HepG2 (cell line): ENCODE results near the gene PRKCE. TPM values are rescaled to one million over a fixed set of nuclear protein-coding genes. Genes with fewer than 3 reads are reported as not detected.

Source experiments
- ATAC-seq: fragments of 200-7000 bp; cut with Tn5 transposase; 3 replicates; pipeline ENCODE4 v1.9.1; 2020; ENCODE audit warnings: mild to moderate bottlenecking, moderate library complexity
- BruUV-seq: library from RNA; stranded (reverse); fragments of 400-500 nt; replicated peaks from 2 replicates; lab custom pipeline; 2021; lab: Mats Ljungman, UMichigan
- CTCF ChIA-PET: fragments of 300-600 bp; formaldehyde crosslinking; extraction: SDS; loops from one replicate; lab custom pipeline; 2021; ENCODE audit warnings: low total read pairs, inconsistent platforms, low intra/inter-chr PET ratio; lab: Yijun Ruan, JAX
- POLR2A ChIA-PET: fragments of 350-600 bp; sonication (Branson Sonifier 250); formaldehyde crosslinking; loops from one replicate; lab custom pipeline; 2020; ENCODE audit warnings: antibody characterized with exemption, inconsistent platforms; lab: Yijun Ruan, JAX
- DNase-seq: peaks from one replicate; pipeline ENCODE4 v3.0.0-alpha.2; 2015; ENCODE audit warnings: low spot score
- FAIRE-seq: peaks from 3 replicates; lab custom pipeline; 2011; peaks lifted over from hg19 to GRCh38; lab: Jason Lieb, UNC
- H2AFZ ChIP-seq: one replicate; pipeline ENCODE4 v1.6.1; 2011; ENCODE audit warnings: low read length, inconsistent platforms
- H3K27ac ChIP-seq: fragments of 300-600 bp; 3 replicates; pipeline ENCODE4 v1.8.0; 2011; ENCODE audit warnings: mixed run types, mild to moderate bottlenecking, mixed read lengths, low read length, inconsistent platforms; ENCODE audit not compliant: insufficient read depth; ENCODE audit errors: extremely low read length
- H3K27me3 ChIP-seq, 2 experiments: fragments of 200-600 bp in 1 of 2; 2 replicates in 1 of 2; 3 replicates in 1 of 2; pipeline versions ENCODE4 v1.6.0 to v1.8.0; 2011; ENCODE audit warnings: low read length in 2 of 2, mild to moderate bottlenecking in 2 of 2, moderate library complexity in 2 of 2, inconsistent platforms in 1 of 2; ENCODE audit not compliant: insufficient read depth in 2 of 2, control insufficient read depth in 1 of 2
- H3K36me3 ChIP-seq, 2 experiments: fragments of 200-600 bp in 1 of 2; replicated peaks in 1 of 2; 2 replicates in 1 of 2; 3 replicates in 1 of 2; pipeline versions ENCODE4 v1.5.1 to v1.8.0; 2011; ENCODE audit warnings: low read length in 2 of 2, inconsistent platforms in 1 of 2; ENCODE audit not compliant: insufficient read depth in 2 of 2, control insufficient read depth in 1 of 2
- H3K4me1 ChIP-seq: 2 replicates; pipeline ENCODE4 v1.5.1; 2012; ENCODE audit warnings: low read length, inconsistent platforms; ENCODE audit not compliant: insufficient read depth
- H3K4me2 ChIP-seq: 2 replicates; pipeline ENCODE4 v1.6.0; 2011; ENCODE audit warnings: low read depth, low read length, inconsistent platforms
- H3K4me3 ChIP-seq, 3 experiments: fragments of 200-600 bp in 1 of 3; sonication (generic), shearing (Covaris generic) in 1 of 3; replicated peaks in 1 of 3; 2 replicates each; pipeline ENCODE4 v1.5.1; 2011 to 2016; ENCODE audit warnings: low read length in 3 of 3, inconsistent platforms in 2 of 3, low read depth in 2 of 3, mild to moderate bottlenecking in 2 of 3, control low read depth in 1 of 3, mixed read lengths in 1 of 3; ENCODE audit not compliant: insufficient read depth in 1 of 3
- H3K79me2 ChIP-seq: one replicate; pipeline ENCODE4 v1.6.1; 2011; ENCODE audit warnings: low read length, inconsistent platforms; ENCODE audit not compliant: insufficient read depth
- H3K9ac ChIP-seq: 2 replicates; pipeline ENCODE4 v1.6.0; 2011; ENCODE audit warnings: mild to moderate bottlenecking, low read depth, low read length, inconsistent platforms; ENCODE audit not compliant: insufficient read depth
- H3K9me3 ChIP-seq: 2 replicates; pipeline ENCODE4 v1.5.1; 2012; ENCODE audit warnings: mild to moderate bottlenecking, low read length
- H4K20me1 ChIP-seq: 2 replicates; pipeline ENCODE4 v1.6.0; 2011; ENCODE audit warnings: inconsistent platforms, mild to moderate bottlenecking, low read length, moderate library complexity; ENCODE audit not compliant: insufficient read depth
- BRD4 ChIP-seq: sonication (generic); formaldehyde crosslinking; IDR thresholded peaks from 2 replicates; pipeline ENCODE4 v1.4.0; 2020; ENCODE audit warnings: missing genetic modification reagents
- CBFB ChIP-seq: sonication (generic); formaldehyde crosslinking; IDR thresholded peaks from 2 replicates; pipeline ENCODE4 v1.4.0; 2020; ENCODE audit warnings: missing genetic modification reagents
- FOXP1 ChIP-seq, 2 experiments: fragments of 450-650 bp in 1 of 2; IDR thresholded peaks; 2 replicates each; pipeline ENCODE4 v1.6.1; 2017 to 2018; ENCODE audit warnings: antibody characterized with exemption in 1 of 2
- HNF4G ChIP-seq, 2 experiments: sonication (generic) in 1 of 2; formaldehyde crosslinking in 1 of 2; IDR thresholded peaks; 2 replicates each; pipeline versions ENCODE4 v1.4.0 to v1.6.1; 2011 to 2020; ENCODE audit warnings: borderline replicate concordance in 2 of 2, low read depth in 2 of 2, mild to moderate bottlenecking in 2 of 2, low read length in 1 of 2, missing genetic modification reagents in 1 of 2, moderate library complexity in 1 of 2
- MAFG ChIP-seq: sonication (generic); formaldehyde crosslinking; IDR thresholded peaks from 2 replicates; pipeline ENCODE4 v1.5.1; 2020; ENCODE audit warnings: mild to moderate bottlenecking, missing genetic modification reagents
- NFATC3 ChIP-seq: sonication (generic); formaldehyde crosslinking; IDR thresholded peaks from 2 replicates; pipeline ENCODE4 v1.5.1; 2020; ENCODE audit warnings: mild to moderate bottlenecking, missing genetic modification reagents
- NFRKB ChIP-seq: fragments of 450-650 bp; IDR thresholded peaks from 2 replicates; pipeline ENCODE4 v1.6.1; 2017
- SKI ChIP-seq: fragments of 450-650 bp; IDR thresholded peaks from one replicate; pipeline ENCODE4 v1.6.1; 2018; ENCODE audit warnings: mild to moderate bottlenecking; ENCODE audit not compliant: partially characterized antibody
- SMYD3 ChIP-seq: sonication (generic); formaldehyde crosslinking; IDR thresholded peaks from 2 replicates; pipeline ENCODE4 v1.8.1; 2023; ENCODE audit warnings: mild to moderate bottlenecking, missing genetic modification reagents
- SNRNP70 ChIP-seq: fragments of 200-400 bp; formaldehyde crosslinking; IDR thresholded peaks from 2 replicates; pipeline ENCODE4 v1.6.1; 2017; ENCODE audit warnings: mild to moderate bottlenecking, low read depth, low read length, moderate library complexity
- TBP ChIP-seq: sonication (generic); formaldehyde crosslinking; IDR thresholded peaks from 2 replicates; pipeline ENCODE4 v1.5.0; 2020; ENCODE audit warnings: missing genetic modification reagents
- ZFY ChIP-seq: sonication (generic); formaldehyde crosslinking; IDR thresholded peaks from 2 replicates; pipeline ENCODE4 v1.4.0; 2020; ENCODE audit warnings: missing genetic modification reagents
- ZFYVE20 ChIP-seq: sonication (generic); formaldehyde crosslinking; IDR thresholded peaks from 2 replicates; pipeline ENCODE4 v1.8.0; 2023; ENCODE audit warnings: low read depth, mild to moderate bottlenecking, moderate library complexity, missing genetic modification reagents, borderline replicate concordance
- ZIK1 ChIP-seq: sonication (generic); formaldehyde crosslinking; IDR thresholded peaks from 2 replicates; pipeline ENCODE4 v1.5.0; 2020; ENCODE audit warnings: mild to moderate bottlenecking, low read depth, missing genetic modification reagents, borderline replicate concordance
- ZNF343 ChIP-seq: sonication (generic); formaldehyde crosslinking; IDR thresholded peaks from 2 replicates; pipeline ENCODE4 v1.4.0; 2020; ENCODE audit warnings: mild to moderate bottlenecking, missing genetic modification reagents
- ZNF607 ChIP-seq: sonication (generic); formaldehyde crosslinking; IDR thresholded peaks from 2 replicates; pipeline ENCODE4 v1.5.1; 2020; ENCODE audit warnings: missing genetic modification reagents, mild to moderate bottlenecking, borderline replicate concordance
- ZNF749 ChIP-seq: sonication (generic); formaldehyde crosslinking; IDR thresholded peaks from 2 replicates; pipeline ENCODE4 v1.8.0; 2022; ENCODE audit warnings: mild to moderate bottlenecking, missing genetic modification reagents, moderate library complexity, borderline replicate concordance
- ZNF850 ChIP-seq: sonication (generic); formaldehyde crosslinking; conservative IDR thresholded peaks from 2 replicates; pipeline ENCODE4 v1.9.0; 2021; ENCODE audit warnings: mild to moderate bottlenecking, missing genetic modification reagents
- WGBS: methylation state at CpG from one replicate; pipeline ENCODE4 v1.1.6; 2017; ENCODE audit warnings: low lambda C conversion rate; 5-methylcytosine and 5-hydroxymethylcytosine counted together
- in situ Hi-C: cut with HindIII; loops from 2 replicates; pipeline ENCODE4 v1.10.0; 2017; ENCODE audit warnings: low pct_unique_long_range_greater_than_20kb; ENCODE audit not compliant: extremely low pct_ligation_motif_present
- intact Hi-C: fragments of 100-400 bp; cut with micrococcal nuclease; formaldehyde crosslinking; loops from one replicate; pipeline ENCODE4 v1.10.0; 2022; ENCODE audit not compliant: unreplicated experiment
- polyA plus RNA-seq, 8 experiments: library from polyadenylated mRNA; depleted of rRNA in 3 of 8; stranded (reverse) in 7 of 8; unstranded in 1 of 8; fragments of >200 nt; fragmentation: Illumina TruSeq in 4 of 8; extraction: Trizol in 4 of 8; gene quantifications; 2 replicates each; pipeline versions ENCODE4 v1.2.1 to v1.2.3, GENCODE V29; 2011 to 2016; ENCODE audit warnings: low read depth in 4 of 8, missing spikeins in 1 of 8, mixed read lengths in 1 of 8; ENCODE audit not compliant: insufficient read depth in 1 of 8
- total RNA-seq, 5 experiments: library from RNA; depleted of rRNA; stranded (reverse); fragments of >200 nt; fragmentation: Illumina TruSeq; extraction: Trizol; gene quantifications; 2 replicates each; pipeline ENCODE4 v1.2.3, GENCODE V29; 2016; ENCODE audit warnings: low read depth in 1 of 5
- TF ChIP-seq, protein P1 (sequence below): sonication (generic); formaldehyde crosslinking; IDR thresholded peaks from 2 replicates; pipeline ENCODE4 v1.8.0; 2022; ENCODE audit warnings: missing genetic modification reagents, mild to moderate bottlenecking, inconsistent platforms, borderline replicate concordance
- TF ChIP-seq, protein P2 (sequence below): IDR thresholded peaks from 2 replicates; pipeline ENCODE4 v1.6.1; 2016; ENCODE audit warnings: missing genetic modification reagents, missing compliant biosample characterization

The PRKCE gene
- total and polyA plus RNA-seq, 2 of the 13 experiments (the other 11 are each of a cell fraction or from before 2014, with no cell fraction given): 1.0 to 3.9 TPM

DNA sequence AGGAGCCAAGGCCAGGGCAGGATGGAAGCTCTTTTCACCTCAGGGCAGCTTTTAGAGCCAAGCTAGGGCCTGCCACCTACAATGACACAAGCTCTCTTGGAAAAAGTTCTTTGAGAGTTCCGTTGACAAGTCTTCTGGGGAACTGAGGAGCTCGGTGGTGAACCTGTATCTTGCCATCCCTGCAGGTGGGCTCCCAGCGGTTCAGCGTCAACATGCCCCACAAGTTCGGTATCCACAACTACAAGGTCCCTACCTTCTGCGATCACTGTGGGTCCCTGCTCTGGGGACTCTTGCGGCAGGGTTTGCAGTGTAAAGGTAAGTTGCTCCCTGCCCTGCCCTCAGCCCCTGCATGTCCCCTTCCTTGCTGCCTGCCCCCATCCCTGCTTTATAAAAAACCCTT, 332.9 kb downstream of the PRKCE start:
- Histone ChIP-seq H3K27me3 (no peaks in the 10 kb centered on the region), H3K9me3 (no peaks in the 10 kb centered on the region), H3K4me1 (no peaks in the 10 kb centered on the region), H3K9ac (no peak overlapping the region), H3K79me2 (no peaks in the 10 kb centered on the region), H3K36me3 (no peaks in the 10 kb centered on the region), H3K4me3 (no peak overlapping the region), H4K20me1 (no peaks in the 10 kb centered on the region), H3K27ac (no peak overlapping the region), H2AFZ (no peak overlapping the region), H3K4me2 (no peak overlapping the region)
- DNase-seq (no peak), FAIRE-seq (no peak), ATAC-seq (no peak)
- TF ChIP-seq, protein P1, sequence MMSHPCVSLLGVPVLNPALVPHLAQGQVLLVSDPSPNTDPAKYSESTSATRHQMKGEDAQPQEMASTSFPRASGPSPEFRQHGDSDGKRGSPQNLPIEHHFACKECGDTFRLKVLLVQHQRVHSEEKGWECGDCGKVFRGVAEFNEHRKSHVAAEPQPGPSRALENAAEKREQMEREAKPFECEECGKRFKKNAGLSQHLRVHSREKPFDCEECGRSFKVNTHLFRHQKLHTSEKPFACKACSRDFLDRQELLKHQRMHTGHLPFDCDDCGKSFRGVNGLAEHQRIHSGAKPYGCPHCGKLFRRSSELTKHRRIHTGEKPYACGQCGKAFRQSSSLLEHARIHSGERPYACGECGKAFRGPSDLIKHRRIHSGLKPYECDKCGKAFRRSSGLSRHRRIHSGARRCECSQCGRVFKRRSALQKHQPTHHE (CRISPR knock-in tag): no peak
- no peak for TF ChIP-seq SKI
- TF ChIP-seq ZFYVE20 (CRISPR knock-in tag): no peak
- no peak for TF ChIP-seq ZNF343 (CRISPR knock-in tag)
- no peak for TF ChIP-seq ZNF607 (CRISPR knock-in tag)
- no peak for TF ChIP-seq SNRNP70
- TF ChIP-seq HNF4G (IDR thresholded peaks at IDR 0.05; ENCODE audit: borderline replicate concordance, low read depth, low read length): no peak
- no peak for TF ChIP-seq HNF4G (CRISPR knock-in tag; IDR thresholded peaks at IDR 0.05; ENCODE audit: borderline replicate concordance, low read depth)
- no peak for TF ChIP-seq TBP (CRISPR knock-in tag)
- TF ChIP-seq ZFY (CRISPR knock-in tag): no peak
- no peak for TF ChIP-seq FOXP1 (IDR thresholded peaks at IDR 0.05)
- no peak for TF ChIP-seq FOXP1 (CRISPR knock-in tag; IDR thresholded peaks at IDR 0.05)
- TF ChIP-seq ZIK1: no peak
- TF ChIP-seq, protein P2, sequence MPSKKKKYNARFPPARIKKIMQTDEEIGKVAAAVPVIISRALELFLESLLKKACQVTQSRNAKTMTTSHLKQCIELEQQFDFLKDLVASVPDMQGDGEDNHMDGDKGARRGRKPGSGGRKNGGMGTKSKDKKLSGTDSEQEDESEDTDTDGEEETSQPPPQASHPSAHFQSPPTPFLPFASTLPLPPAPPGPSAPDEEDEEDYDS: no peak
- TF ChIP-seq SMYD3 (CRISPR knock-in tag): no peak
- no peak for TF ChIP-seq NFRKB
- TF ChIP-seq CBFB: no peak
- TF ChIP-seq NFATC3 (CRISPR knock-in tag): no peak
- TF ChIP-seq ZNF850: no peak
- TF ChIP-seq BRD4 (CRISPR knock-in tag): no peak
- TF ChIP-seq ZNF749: no peak
- TF ChIP-seq MAFG: no peak
- in situ Hi-C loops: no loop called here
- ChIA-PET POLR2A (interaction anchor here (0.7 kb wide), 1 partner anchor 145 kb away, joined by 3 read pairs; no protein-coding TSS in a partner anchor), CTCF (no interaction called here)
- intact Hi-C loops: no loop called here
- 91% methylated on average over 7 of the region's 7 CpGs for WGBS
- no TSS peak for BruUV-seq
